Retinal pigment epithelial cell (primary cell): Measurements from ENCODE around the gene RAB25.
A peak's percentile ranks its signal among the peaks of the same experiment; 100 is the strongest.

Source experiments
- DNase-seq: peaks from one replicate; pipeline ENCODE4 v3.0.0-alpha.2; 2010; ENCODE audit warnings: low read depth
- H3K4me3 ChIP-seq: 2 replicates; pipeline ENCODE4 v1.5.1; 2011; ENCODE audit warnings: mild to moderate bottlenecking, low read length, control low read depth, moderate library complexity
- CTCF ChIP-seq: conservative IDR thresholded peaks from 2 replicates; pipeline ENCODE4 v1.5.1; 2011; ENCODE audit warnings: low read depth, low read length, control low read depth, inconsistent platforms

The RAB25 gene

GRCh38 chr1:156110252-156110651, 49.3 kb downstream of the RAB25 start:
- no peak overlapping the region for H3K4me3 ChIP-seq
- DNase-seq = no peak
- no peak for TF ChIP-seq CTCF

- TF ChIP-seq CTCF = no peak
- no peak overlapping the region for H3K4me3 ChIP-seq
- DNase-seq = no peak
These were observed 50.5 kb downstream of the RAB25 start for GRCh38 chr1:156111355-156111962.

- H3K4me3 ChIP-seq = no peak overlapping the region
- TF ChIP-seq CTCF = no peak
- DNase-seq = no peak
These were observed 51.5 kb downstream of the RAB25 start for GRCh38 chr1:156112276-156113137.

GRCh38 chr1:156113282-156113950, 52.5 kb downstream of the RAB25 start:
- no peak overlapping the region for H3K4me3 ChIP-seq
- no peak for TF ChIP-seq CTCF
- no peak for DNase-seq

GRCh38 chr1:156114101-156114918, 53.4 kb downstream of the RAB25 start, which contains the start of gene LMNA:
Gene LMNA, plus strand, starts transcription at chr1:156114711. Its CDS starts 208 bp downstream, at chr1:156114919.
- peak; percentile 5 for TF ChIP-seq CTCF
- DNase-seq = peak; percentile 92
- peak within 1 kb of the TSS; percentile 99 for H3K4me3 ChIP-seq

- TF ChIP-seq CTCF = no peak
- DNase-seq = no peak
- H3K4me3 ChIP-seq = peak overlapping the region; percentile 99
These were observed 54.1 kb downstream of the RAB25 start for GRCh38 chr1:156114919-156115513.
